ENCODE results near the gene CHCHD6.

Gene CHCHD6

DNA sequence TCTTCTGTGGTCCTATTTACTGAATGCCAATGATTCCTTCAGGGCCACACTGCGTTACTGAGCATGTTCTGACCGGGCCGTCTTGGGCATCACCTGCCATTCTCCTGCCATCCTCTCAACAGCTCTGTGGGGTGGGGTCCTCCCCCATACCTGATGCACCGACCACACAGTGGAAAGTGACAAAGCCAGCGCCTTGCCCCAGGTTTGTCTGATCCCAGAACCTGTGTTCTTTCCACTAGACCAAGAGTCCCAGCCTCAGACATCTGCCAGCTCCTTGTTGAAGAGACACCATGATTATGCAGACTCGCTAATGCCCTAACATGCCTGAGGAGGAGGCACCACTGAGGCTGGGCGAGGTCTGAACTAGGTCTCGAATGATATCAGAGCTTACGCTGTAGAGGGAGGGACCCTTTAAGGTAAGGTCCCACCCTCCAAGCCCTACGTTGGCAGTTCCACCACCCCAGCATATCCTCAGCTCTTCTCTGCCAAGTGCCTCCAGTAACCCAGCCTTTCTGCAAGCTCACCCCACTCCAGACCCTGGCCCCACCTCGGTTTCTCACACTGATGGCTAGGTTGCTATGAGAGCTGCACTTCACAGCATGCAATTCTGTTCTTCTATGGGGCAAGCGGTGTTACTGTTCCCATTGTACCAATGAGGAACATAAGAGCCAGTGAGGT, 249.1 kb downstream of the CHCHD6 start:
- H3K27me3 Mint-ChIP-seq = no peaks in the 10 kb centered on the region
- no peak overlapping the region for H3K27ac Mint-ChIP-seq
- no peak overlapping the region for H3K4me3 Mint-ChIP-seq
- no peaks in the 10 kb centered on the region for H3K36me3 Mint-ChIP-seq
- no peaks in the 10 kb centered on the region for H3K9me3 Mint-ChIP-seq
- no peak for DNase-seq
- no peaks in the 10 kb centered on the region for H3K4me1 Mint-ChIP-seq
- CTCF ChIA-PET = no interaction called here

DNA sequence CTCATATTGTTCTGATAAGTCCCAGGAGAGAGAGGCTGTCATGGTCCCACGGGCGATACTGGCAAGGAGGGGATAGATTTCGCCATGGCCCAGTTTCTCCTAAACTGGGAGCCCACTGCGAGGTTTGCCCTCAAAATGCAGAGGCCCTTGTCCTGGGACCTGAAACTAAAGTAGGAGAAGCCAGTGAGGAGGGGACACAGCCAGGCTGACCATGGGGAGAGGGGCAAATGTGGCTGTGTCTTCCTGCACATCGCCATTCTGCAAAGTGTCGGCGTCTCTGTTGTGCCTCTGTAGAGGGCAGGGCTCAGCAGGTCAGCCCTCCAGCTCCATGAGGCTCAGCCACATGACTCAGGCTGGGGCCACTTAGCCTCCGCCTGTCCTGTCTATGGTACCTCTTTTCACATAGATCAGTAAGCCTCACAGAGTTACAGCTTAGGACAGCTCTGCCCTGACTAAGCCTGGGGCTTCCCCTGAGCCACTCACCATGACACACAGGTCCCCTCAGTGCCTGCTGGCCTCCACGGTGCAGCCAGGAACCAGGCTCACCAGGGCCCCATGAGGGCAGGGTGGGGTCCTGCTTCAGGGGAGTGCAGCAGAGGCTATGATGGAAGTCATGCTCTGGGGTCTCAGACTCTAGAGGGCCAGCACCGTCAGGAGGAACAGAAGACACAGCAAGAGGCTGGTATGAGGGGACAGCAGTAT, 250.3 kb downstream of the CHCHD6 start:
- Mint-ChIP-seq H3K9me3 (no peaks in the 10 kb centered on the region), H3K27me3 (no peaks in the 10 kb centered on the region), H3K4me3 (no peak overlapping the region), H3K4me1 (no peaks in the 10 kb centered on the region), H3K27ac (no peak overlapping the region), H3K36me3 (no peaks in the 10 kb centered on the region)
- CTCF ChIA-PET = no interaction called here
- no peak for DNase-seq

DNA sequence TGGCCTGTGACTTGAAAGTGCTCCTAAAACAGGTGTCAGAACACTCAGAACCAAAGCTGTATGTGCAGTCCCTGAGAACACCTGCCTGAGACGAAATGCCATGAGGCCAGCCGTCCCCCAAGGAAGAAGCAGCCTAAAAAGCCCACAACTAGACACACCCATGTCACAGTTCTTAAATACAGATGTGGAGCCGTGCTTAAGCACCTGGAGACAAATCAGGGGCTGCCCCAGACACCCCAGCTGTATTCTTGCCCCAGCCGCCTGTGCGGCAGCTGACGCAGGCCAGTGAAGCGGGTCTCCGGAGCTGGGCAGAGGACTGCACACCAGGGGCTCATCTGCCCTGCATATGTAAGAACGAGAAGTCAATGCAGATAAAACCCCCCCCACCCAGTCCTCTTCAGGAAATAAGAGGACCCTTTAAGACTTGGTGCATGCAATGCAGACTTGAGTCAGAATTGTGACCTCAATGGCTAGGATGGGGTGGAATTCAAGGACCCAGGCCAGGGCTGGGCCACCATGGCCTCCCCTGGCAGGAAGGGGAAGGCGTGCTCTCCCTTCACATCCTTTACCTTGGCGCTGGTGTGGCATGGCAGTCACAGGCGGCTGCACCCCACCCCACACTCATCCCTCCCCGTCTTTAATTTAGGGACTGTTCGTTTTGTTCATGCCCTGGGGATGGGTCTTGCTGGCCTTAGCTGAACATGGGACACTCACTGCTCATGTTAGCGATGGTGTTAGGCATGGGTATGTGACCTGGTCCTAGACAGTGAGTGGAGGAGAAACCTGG, 251.2 kb downstream of the CHCHD6 start:
- Mint-ChIP-seq H3K27me3 (no peaks in the 10 kb centered on the region), H3K9me3 (no peaks in the 10 kb centered on the region), H3K4me3 (no peak overlapping the region), H3K27ac (no peak overlapping the region), H3K4me1 (no peaks in the 10 kb centered on the region), H3K36me3 (no peaks in the 10 kb centered on the region)
- no peak for DNase-seq
- CTCF ChIA-PET = interaction anchor here (0.5 kb wide), 1 partner anchor 420 kb away, joined by 3 read pairs; no protein-coding TSS in a partner anchor

DNA sequence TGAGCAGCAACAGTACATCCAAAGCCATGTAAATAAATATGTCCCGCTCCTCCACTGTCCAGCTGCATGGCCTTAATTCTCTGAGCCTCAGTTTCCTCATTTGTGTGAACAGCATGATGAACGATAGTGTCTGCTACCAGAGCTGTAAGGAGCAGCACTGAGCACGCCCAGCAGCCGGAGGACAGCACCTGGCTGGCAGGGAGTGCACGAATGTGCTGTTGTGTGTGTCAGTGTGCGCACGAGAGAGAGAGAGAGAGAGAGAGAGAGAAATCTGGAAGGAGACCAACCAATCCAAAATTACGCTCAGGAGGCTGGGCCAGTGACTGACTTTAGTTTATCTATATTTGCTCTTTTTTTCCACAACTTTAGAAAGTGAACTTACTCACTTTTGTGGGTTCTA, 252.3 kb downstream of the CHCHD6 start:
- no peaks in the 10 kb centered on the region for H3K27me3 Mint-ChIP-seq
- H3K9me3 Mint-ChIP-seq = no peaks in the 10 kb centered on the region
- no peak overlapping the region for H3K27ac Mint-ChIP-seq
- DNase-seq = no peak
- no peak overlapping the region for H3K4me3 Mint-ChIP-seq
- H3K36me3 Mint-ChIP-seq = no peaks in the 10 kb centered on the region
- H3K4me1 Mint-ChIP-seq = no peaks in the 10 kb centered on the region
- CTCF ChIA-PET = no interaction called here

DNA sequence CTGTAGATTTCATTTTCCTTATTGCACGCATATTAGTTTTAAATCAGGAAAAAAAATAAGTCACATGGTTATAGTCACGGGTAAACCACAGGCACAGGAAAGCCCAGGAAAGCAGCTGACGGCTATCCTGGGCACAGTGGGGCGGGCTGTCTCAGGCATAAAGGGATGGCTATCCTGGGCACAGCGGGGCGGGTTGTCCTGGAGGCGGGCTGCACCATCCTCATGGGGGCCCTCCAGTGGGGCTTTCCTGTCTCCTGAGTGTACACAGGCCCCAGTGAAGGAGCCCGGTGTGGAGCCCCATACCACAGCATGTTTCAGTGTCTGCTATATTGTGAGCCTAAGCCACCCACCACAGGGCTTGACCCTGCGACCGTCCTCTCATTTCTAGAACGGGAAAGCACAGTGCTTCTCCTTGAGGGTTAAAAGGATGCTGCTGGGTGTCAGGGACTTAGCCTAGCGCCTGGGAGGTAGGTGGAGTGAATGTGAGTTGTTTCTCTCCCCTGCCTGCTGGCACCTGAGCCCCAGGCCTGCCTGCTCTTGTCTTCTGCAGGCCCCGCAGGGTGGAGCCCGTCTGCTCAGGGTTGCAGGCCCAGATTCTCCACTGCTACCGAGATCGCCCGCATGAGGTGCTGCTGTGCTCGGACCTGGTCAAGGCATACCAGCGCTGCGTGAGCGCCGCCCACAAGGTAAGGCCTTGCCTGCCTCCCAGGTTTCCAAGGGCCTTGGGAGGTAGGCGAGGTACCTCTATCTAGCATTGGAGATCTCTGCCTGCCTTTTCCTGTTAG, 253.0 kb downstream of the CHCHD6 start:
- no peaks in the 10 kb centered on the region for H3K27me3 Mint-ChIP-seq
- H3K4me1 Mint-ChIP-seq = no peaks in the 10 kb centered on the region
- H3K4me3 Mint-ChIP-seq = no peak overlapping the region
- CTCF ChIA-PET = no interaction called here
- H3K27ac Mint-ChIP-seq = no peak overlapping the region
- DNase-seq = no peak
- H3K9me3 Mint-ChIP-seq = no peaks in the 10 kb centered on the region
- no peaks in the 10 kb centered on the region for H3K36me3 Mint-ChIP-seq

DNA sequence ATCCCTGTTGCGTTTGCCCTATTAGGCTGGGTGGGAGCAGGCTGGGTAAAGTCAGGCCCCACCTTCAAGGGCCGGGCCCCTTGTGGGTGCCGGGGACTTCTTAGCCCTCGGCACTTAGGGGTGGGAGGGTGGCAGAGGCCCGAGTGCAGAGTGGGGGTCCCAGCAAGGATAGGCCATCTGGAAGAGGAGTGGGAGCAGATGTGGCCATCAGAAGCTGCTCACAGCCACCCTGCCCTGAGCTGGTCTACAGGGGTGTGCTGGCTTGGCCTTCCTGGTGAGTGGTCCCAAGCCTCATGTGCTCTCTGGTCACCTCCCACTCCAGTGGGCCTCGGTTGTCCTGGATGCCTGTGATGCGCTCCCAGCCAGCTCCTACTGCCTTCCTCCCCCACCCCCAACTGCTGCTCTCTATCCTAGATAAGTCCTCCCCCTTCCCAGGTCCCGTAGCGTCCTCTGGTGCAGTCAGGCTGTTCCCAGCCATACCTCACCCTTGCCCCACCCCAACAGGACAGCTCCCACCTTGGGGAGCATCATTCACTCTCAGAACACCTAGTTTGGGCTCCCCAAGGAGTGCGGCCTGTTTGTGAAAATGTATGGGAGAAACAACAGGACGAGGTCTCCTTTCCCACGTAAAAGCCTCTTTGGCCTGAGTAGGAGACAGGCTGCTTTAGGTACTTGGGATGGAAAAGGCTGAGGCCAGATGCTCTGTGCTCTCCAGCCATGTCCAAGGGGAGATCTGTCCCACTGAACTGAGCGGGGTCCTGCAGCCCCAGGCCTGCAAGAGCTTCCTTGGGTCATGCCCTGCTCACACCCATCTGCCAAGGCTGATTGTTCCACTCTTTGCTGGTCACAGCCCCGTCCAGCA, 254.0 kb downstream of the CHCHD6 start:
- no peaks in the 10 kb centered on the region for H3K36me3 Mint-ChIP-seq
- no peaks in the 10 kb centered on the region for H3K4me1 Mint-ChIP-seq
- DNase-seq = no peak
- H3K27ac Mint-ChIP-seq = no peak overlapping the region
- H3K9me3 Mint-ChIP-seq = no peaks in the 10 kb centered on the region
- CTCF ChIA-PET = no interaction called here
- H3K27me3 Mint-ChIP-seq = no peaks in the 10 kb centered on the region
- no peak overlapping the region for H3K4me3 Mint-ChIP-seq

DNA sequence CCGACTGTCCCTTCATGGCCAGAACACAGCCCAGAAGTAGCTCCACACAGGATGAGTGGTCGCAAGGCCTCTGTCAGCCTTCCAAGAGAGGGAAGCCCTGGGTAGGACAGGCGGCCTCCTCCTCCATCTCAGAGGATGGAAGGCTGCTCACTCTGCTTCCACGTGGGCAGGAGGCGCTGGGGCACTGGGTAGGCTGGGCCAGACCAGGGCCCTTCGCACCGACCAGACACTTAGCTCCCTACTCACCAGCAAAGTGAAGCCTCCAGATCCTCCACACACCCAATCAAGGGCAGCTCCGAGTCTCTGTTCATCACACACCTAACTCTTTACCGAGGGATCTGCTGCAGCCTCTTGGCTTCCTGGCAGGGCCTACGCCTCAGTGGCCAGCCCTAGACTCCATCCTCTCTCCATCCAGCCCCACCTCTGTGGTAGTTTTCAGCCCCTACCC, 254.6 kb downstream of the CHCHD6 start:
- DNase-seq = no peak
- CTCF ChIA-PET = no interaction called here
- H3K36me3 Mint-ChIP-seq = no peaks in the 10 kb centered on the region
- H3K9me3 Mint-ChIP-seq = no peaks in the 10 kb centered on the region
- no peak overlapping the region for H3K4me3 Mint-ChIP-seq
- H3K27ac Mint-ChIP-seq = no peak overlapping the region
- no peaks in the 10 kb centered on the region for H3K27me3 Mint-ChIP-seq
- no peaks in the 10 kb centered on the region for H3K4me1 Mint-ChIP-seq

DNA sequence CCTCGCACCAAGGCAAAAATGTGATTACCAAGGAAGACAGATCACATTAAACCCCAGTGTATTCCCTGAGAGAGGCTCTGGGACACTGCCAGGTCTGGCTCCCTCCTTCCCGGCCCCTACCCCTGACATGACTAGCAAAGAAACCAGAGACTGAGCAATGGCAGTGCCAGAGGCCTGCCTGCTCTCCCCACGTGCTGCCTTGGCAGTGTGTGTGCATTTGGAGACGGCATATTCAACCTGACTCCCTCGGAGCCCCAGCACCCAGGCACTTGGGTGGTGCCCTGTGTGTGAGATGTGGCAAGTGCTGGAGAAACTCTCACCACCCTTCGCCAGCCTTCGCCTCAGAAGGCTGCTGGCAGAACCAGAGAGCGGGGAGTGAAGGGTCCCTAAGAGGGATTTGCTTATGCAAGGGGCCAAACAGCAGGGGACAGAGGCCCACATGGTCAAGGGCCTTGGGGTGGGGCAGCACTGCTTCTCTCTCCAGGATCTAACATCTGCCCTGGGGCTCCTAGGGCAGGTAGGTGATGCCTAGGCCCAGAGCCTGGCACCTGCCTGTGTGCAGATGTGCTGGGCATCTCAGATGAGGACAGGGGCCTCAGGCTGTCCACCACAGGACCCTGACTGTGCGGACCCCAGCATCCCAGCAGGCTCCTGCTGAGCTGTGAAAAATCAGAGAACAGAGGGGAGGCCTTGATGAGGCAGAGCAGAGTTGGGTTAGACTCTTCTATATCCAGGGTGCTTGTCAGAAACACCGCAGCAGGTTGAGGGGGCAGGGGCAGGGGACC, 255.3 kb downstream of the CHCHD6 start:
- peak overlapping the region; percentile 29 for H3K27ac Mint-ChIP-seq
- no peaks in the 10 kb centered on the region for H3K27me3 Mint-ChIP-seq
- CTCF ChIA-PET = no interaction called here
- H3K36me3 Mint-ChIP-seq = no peaks in the 10 kb centered on the region
- H3K4me1 Mint-ChIP-seq = no peaks in the 10 kb centered on the region
- no peak for DNase-seq
- no peaks in the 10 kb centered on the region for H3K9me3 Mint-ChIP-seq
- H3K4me3 Mint-ChIP-seq = no peak overlapping the region

DNA sequence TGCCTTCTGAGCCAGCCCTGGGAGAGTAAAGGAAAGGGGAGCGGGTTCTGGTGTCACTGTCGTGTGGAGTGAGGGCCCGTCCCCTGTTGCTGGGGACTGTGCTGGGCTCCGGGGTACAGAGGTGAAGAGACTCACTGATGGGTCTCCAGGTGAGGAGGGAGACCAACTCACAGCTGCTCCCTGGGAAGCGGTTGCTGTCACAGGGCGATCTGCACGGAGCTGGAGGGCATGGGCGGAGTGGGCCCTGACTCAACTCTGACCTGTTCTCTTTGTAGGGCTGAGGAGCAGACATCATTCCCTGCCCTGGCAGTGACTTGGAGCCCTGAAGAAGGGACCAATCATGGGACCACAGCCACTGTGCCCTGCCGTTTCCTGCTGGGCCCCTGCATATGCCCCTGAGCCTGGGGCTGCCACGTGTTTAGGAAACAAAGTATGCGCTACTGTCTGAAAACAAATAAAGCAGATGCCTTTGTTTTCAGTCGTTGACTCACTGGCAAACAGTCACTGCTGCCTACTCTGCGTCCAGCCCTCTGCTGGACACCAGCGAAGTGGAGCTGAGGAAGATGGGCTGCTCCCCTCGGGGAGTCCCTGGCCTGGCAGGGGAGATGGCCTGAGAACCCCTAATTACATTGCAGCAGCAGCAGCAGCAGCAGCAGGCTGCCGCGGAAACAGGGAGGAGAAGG, 256.0 kb downstream of the CHCHD6 start:
- CTCF ChIA-PET = no interaction called here
- Mint-ChIP-seq H3K27me3 (no peaks in the 10 kb centered on the region), H3K4me3 (no peak overlapping the region), H3K4me1 (no peaks in the 10 kb centered on the region), H3K27ac (no peak overlapping the region), H3K36me3 (no peaks in the 10 kb centered on the region), H3K9me3 (no peaks in the 10 kb centered on the region)
- DNase-seq = peak; percentile 13

DNA sequence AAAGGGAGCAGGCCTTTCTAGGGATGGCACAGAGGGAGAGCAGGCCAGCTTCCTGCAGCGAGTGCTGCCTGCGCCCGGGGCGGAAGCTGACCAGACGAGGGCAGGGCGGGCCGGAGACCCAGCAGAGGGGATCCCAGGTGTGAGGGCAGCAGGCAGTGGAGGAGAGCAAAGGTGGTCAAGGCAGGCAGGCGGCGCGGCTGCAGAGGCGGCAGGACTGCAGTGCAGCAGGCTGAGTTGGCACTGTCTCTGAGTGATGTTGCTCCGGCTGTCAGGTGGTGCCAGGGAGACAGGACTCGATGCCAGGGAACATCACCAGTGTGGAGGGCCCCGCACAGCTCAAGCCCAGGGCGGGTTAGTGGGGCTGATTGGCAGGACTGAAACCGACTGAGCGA, 256.6 kb downstream of the CHCHD6 start:
- H3K9me3 Mint-ChIP-seq = no peaks in the 10 kb centered on the region
- no peak overlapping the region for H3K27ac Mint-ChIP-seq
- peak; percentile 15 for DNase-seq
- no peaks in the 10 kb centered on the region for H3K27me3 Mint-ChIP-seq
- no peaks in the 10 kb centered on the region for H3K4me1 Mint-ChIP-seq
- H3K36me3 Mint-ChIP-seq = no peaks in the 10 kb centered on the region
- H3K4me3 Mint-ChIP-seq = no peak overlapping the region
- CTCF ChIA-PET = no interaction called here

DNA sequence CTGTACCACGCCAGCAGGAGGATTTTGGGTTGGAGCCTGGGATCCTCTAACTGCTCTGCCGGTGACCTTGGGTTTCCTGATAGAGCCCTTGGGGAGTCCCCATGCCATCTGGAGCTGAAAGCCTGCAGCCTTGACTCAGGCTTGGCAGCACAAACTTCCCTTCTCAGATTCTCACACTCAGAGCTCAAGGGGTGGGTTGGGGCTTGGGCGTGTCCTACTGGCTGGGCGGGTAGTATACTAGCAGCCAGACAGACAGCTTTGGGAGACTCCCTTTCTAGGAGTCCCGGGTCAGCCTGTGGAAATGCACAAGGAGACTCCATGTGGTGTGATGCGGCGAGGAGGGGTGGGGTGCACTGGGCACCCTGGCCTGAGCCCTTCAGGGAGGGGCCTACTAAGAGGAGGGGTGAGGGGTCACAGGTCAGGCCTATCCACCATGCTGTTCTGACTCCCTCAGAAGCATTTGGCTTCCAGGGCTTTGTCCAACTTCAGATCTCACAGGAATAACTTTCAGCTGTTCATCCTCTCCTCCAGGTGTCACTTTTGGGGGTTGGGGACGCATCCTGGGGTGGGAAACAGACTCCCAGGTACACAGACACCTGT, 257.3 kb downstream of the CHCHD6 start:
- DNase-seq = no peak
- Mint-ChIP-seq H3K36me3 (no peaks in the 10 kb centered on the region), H3K4me3 (no peak overlapping the region), H3K27me3 (no peaks in the 10 kb centered on the region), H3K27ac (no peak overlapping the region), H3K9me3 (no peaks in the 10 kb centered on the region), H3K4me1 (no peaks in the 10 kb centered on the region)
- CTCF ChIA-PET = no interaction called here

DNA sequence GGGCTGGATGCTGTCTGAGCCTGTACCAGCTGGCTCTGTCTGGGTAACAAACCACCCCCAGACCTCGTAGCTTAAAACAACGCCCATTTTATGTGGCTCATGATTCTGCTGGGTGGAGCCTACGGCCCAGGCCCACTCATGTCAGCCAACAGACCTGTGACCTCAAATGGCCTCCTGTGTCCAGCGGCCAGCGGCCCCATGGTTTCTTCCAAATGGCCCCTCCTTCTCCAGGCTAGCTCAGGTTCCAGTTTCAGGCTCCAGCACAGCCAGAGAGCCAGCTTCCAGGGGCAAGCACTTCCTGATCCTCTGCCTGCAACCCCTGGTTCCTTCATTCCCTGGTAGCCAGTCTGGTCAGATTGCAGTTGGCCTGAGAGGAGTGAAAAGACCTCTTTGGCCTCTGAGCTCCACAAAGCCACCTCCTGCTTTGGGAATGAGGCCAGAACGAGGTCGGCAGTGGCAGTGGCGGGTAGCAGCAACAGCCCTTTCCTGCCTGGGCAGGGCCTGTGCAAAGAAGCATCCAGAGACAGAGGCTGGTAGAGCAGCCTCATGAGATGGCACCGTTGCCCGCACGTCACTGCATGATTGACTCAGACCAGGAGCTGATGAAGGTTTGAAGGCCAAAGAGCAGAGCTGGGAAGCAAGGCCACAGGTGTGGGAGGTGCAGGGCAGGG, 257.9 kb downstream of the CHCHD6 start:
- no peak overlapping the region for H3K4me3 Mint-ChIP-seq
- DNase-seq = peak; percentile 13
- H3K9me3 Mint-ChIP-seq = no peaks in the 10 kb centered on the region
- H3K36me3 Mint-ChIP-seq = no peaks in the 10 kb centered on the region
- no peaks in the 10 kb centered on the region for H3K4me1 Mint-ChIP-seq
- CTCF ChIA-PET = no interaction called here
- H3K27me3 Mint-ChIP-seq = no peaks in the 10 kb centered on the region
- H3K27ac Mint-ChIP-seq = no peak overlapping the region
